Measurements from ENCODE around the gene CLEC4D.
"Not testable (repeated sequence)": the region's sequence is repeated elsewhere in the genome, so short reads cannot be mapped to it uniquely, and the experiment has no call there.

The CLEC4D gene

DNA sequence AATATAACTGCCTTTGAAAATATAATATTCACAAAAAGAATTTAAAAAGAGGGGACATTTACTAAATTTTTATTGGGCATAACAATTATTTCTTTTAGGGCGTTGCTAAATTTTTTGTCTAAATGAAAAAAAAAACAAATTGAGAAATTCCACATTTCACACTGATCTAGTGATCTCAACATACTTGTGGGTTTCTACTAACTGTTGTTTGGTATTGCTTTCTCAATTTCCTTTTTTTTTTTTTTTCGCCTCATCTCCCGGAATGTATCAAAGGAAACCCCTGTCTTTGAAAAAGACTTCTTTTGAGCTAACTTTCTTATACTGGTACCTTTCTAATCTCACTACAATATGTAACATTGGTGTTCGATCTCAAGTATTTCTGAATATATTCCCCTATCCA, at the start of gene CLEC4D:
Gene CLEC4D, plus strand, starts transcription at position 248 of the 400 bp plus-strand sequence. CDS start 230 bp downstream, outside the sequence.
- DNase-seq = no peak

DNA sequence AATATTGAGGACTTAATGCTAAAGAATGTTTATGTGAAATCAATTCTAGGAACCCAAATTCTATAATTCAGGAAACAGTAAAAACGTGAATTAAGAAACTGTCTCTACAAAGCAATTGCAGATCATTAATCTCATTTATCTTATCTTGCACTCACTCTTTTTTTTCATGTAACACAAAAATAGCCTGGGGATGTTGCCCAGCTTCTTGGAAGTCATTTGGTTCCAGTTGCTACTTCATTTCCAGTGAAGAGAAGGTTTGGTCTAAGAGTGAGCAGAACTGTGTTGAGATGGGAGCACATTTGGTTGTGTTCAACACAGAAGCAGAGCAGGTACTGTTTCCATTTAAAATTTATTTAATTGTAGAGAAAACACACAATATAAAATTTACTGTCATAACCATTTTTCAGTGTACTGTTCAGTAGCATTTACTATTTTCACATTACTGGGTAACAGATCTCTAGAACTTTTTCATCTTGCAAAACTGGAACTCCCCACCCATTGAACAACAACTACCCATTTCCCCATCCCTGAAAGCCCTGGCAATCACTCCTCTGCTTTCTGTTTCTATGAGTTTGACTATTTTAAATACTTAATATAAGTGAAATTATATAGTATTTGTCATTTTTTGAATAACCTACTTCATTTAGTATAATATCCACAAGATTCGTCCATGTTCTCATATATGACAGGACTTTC, 47.9 kb upstream of the CLEC4D start:
- no peak for DNase-seq

DNA sequence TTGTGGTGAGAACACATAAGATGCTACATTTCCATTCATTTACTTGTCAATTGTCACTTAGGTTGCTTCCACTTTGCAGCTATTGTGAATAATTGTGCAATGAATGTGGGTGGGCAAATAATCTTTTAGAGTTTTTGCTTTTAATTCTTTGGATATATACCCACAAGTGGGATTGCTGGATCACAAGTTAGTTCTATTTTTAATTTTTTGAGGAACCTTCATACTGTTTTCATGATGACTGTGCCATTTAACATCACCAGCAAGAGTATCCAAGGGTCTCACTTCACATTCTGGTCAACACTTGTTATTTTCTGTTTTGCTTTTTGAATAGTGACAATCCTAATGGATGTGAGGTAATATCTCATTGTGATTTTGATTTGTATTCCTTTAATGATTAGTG, 47.1 kb upstream of the CLEC4D start:
- no peak for DNase-seq

DNA sequence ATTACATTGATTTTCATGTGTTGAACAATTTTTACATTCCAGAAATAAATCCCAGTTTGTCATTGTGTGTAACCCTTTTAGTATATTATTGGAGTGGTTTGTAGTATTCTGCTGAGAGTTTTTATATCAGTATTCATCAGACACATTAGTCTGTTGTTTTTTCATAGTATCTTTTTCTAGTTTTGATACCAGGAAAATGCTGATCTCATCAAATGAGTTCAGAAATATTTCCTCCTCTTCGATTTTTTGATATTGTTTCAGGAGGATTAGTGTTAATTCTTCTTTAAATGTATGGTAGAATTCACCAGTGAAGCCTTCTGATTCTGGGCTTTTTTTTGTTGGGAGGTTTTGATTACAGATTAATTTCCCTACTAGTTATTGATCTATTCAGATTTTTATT, 42.2 kb upstream of the CLEC4D start:
- DNase-seq = no peak

DNA sequence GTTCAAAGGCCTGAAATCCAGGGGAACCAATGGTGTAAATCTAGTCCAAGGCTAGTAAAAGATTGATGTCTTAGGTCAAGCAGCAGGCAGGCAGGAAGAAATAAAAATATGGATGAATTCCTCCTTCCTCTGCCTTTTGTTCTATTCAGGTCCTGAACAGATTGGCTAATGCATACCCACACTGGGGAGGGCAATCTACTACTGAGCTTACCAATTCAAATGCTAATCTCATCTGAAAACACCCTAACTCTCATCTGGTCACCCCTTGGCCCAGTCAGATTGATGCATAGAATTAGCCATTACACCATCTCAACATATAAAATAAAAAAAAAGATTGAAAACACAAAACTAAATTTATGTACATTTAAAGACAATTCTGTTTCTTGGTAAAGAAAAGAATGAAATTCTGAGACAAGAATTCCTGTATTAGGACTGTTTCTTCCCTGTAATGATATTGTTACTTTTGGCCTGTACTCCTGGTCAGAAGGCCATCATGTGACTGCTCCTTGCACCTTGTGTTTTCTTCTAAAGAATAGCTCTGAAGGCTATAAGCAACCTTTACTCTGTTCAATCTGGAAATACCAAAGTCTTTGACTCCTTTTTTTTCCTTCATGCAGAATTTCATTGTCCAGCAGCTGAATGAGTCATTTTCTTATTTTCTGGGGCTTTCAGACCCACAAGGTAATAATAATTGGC, 37.6 kb upstream of the CLEC4D start:
- no peak for DNase-seq

DNA sequence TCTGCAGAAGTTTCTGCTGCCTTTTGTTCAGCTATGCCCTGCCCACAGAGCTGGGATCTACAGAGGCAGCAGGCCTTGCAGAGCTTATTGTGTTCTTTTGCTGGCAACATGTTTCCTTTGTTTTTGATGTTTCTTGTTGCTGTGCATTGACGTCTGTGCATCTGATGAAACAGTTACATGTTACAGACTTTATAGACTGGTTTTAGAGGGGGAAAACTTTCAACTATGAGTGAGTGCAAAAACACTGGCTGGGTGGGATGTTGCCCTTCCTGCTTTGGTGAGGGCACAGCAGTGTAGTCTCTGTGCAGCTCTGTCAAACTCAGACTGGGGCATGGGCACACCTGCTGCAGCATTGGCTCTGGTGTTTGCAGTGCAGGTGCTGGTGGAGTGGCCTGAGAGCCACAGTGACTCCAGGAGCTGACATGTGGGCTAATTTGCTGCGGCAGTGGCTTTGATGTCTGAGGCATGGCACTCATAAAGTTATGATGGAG, 30.7 kb upstream of the CLEC4D start:
- no peak for DNase-seq

DNA sequence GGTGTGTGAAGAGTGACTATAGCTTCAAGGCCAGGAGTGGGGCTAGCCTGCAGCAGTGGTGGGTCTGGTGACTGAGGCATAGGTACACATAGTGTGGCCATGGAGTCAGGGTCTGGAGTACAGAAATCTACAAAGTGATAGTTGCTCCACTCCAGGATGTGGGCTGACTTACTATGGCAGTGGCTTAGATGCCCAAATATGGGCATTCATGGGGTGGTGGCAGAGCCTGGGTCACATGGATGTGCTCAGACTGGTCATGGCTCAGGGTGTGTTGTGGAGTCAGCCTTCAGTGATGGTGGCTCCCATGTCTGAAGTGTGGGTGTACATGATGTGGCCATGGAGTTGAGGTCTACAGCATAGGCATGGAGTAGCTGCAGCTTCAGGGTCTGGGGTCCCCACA, 30.2 kb upstream of the CLEC4D start:
- no peak for DNase-seq

DNA sequence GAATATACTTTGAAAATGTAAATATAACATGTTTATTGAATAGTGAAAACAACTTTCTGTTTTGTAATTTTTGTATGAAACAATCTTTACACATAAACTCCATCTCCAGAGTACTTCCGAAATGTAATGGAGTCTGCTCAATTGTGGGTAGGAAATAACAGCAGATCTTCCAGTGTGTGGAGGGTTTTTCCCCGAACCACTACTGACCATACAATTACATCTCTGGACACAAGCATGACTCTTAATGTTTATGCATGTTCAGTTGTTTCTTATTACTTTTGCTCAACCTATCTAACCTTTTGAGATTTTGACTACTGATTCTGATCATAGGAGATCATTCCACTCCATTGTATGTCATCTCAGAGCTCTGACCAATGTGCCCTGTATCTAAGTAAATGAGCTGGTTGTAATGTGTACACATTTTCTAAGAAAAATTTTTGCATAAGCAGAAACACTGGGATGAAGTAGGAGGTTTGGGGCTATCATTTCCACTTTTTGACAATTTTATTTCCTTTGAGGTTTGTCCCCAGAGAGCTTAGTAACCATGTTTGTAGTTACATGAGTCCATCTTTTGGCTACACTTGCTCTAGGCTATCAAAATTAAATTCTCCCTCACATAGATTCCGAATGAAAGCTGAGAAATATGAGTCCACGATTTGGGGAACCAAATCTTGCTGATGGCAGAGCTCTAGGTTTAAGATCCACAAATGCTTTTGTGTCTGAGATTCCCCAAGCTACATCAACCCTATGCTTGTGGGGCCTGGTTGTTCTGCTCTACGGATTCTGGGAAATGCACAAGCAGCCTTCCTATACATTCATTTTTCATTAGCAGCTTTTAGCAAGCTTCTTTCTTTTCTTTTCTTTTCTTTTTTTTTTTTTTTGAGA, 21.4 kb upstream of the CLEC4D start:
- DNase-seq = no peak

DNA sequence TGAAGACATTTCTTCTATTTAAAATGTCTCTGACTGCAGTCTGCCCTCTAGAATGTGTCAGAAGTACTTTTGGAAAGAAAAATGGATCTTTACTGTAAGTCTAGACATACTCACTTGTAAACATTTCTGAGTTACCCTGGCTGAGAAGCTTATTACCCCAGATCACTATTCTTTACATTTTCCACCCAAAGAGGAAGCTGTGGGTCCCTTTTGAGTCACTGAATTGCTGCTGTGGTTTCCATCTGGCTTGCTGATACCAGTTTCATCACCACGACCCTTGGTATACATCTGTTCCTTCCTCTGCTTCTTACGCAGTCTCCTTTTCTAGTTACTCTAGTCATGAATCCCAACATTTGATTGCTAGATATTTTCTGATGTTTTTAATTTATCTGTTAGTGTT, 20.2 kb upstream of the CLEC4D start:
- no peak for DNase-seq

DNA sequence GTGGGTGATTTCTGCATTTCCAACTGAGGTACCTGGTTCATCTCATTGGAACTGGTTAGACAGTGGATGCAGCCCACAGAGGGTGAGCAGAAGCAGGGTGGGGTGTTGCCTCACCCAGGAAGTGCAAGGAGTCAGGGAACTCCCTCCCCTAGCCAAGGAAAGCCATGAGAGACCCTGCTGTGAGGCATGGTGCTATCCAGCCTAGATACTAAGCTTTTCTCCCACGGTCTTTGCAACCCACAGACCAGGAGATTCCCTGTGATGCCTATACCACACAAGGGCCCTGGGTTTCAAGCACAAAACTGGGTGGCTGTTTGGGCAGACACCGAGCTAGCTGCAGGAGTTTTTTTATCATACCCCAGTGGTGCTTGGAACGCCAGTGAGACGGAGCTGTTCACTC, 17.6 kb upstream of the CLEC4D start:
- not testable (repeated sequence) for DNase-seq

DNA sequence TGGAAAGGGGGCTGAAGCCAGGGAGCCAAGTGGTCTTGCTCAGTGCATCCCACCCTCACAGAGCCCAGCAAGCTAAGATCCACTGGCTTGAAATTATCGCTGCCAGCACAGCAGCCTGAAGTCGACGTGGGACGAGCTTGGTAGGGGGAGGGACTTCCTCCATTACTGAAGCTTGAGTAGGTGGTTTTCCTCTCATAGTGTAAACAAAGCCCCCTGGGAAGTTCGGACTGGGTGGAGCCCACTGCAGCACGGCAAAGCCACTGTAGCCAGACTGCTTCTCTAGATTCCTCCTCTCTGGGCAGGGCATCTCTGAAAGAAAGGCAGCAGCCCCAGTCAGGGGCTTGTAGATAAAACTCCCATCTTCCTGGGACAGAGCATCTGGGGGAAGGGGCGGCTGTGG, 17.2 kb upstream of the CLEC4D start:
- DNase-seq = not testable (repeated sequence)

DNA sequence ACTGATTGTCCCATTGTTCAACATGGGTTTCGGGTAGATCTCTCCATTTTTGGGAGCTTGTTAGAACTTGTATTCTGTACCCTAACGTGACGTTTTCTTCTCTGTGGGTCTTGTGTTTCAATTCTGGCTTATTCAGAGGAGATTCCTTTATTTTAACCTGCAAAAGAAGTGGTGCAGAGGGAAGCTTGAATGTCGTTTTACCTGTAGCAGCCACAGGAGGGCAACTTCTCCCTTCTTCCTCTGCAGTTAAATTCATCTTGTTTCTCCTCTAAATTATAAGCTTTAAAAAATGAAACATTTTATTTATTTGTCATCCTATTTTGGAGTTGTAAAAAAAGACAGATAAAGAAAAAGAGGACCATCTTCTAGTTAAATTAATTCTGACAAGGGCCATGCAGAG, 13.7 kb upstream of the CLEC4D start:
- DNase-seq = no peak

DNA sequence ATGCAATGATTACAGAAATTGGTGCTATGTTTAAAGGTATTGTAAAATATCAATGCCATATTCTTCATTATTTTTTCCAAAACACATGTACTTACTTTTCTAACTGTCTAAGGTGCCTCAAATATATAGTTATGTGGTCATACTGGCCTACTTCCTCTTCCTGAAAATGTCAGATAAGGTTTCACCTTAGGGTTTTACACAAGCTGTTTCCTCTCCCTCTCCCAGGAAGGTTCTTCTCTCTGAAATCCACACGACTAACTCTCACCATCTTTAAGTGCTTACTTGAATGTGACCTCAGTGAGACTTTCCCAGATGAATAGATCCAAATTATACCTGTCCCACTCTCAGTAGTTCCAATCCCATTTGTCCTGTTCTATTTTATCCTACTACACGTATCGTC, 11.6 kb upstream of the CLEC4D start:
- DNase-seq = no peak

DNA sequence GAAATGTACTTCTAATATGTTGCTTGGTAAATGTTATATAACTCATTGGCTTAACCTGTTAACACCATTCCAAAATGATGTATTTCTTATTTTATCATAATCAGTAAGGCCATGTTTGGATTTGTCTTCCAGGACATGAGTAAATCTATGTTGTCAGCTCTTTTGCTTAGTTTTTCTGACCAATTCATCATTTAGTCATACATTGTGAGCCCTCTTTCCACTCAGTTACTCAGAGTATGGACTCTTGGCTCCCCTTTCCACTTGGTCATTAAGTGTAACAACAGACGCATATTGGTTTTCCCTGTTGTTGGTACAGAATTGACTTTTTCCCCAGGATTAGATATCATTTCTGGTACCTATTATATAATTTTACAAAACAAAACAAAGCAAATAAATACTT, 9.0 kb upstream of the CLEC4D start:
- DNase-seq = no peak

DNA sequence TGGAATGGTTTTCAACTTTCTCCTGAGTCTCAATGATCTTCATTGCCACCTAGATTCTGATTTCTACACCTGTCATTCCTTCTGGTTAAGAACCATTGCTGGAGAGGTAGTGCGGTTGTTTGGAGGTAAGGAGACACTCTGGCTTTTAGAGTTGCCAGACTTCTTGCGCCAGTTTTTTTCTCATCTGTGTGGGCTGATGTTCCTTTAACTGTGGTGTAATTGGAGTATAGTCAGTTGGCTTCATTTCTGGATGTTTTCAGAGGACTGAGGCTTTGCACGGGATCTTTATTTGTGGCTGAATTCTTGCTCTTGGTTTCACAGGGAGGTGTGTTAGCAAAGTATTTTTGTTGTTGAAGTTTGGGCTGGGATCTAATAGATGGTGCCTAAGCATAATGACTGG, 5.7 kb upstream of the CLEC4D start:
- DNase-seq = no peak

DNA sequence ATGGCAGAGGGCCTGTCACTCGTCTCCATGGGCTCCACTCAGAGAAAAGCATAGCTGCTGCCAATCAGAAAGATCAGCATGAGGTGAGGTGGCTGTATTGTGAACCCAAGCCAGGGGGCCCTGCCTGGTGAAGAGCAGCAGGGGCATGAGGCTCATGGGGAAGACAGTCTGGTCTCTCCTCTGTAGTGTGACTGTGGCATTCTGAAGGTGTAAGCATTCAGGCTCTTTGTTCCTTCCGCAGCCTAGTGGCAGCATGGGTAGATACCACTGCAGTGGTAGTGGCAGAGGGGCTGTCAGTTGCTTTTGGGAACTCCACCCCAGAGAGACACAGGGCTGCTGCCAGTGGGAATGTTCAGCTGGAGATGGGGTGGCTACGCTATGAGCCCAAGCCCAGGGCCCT, 5.1 kb upstream of the CLEC4D start:
- DNase-seq = no peak

DNA sequence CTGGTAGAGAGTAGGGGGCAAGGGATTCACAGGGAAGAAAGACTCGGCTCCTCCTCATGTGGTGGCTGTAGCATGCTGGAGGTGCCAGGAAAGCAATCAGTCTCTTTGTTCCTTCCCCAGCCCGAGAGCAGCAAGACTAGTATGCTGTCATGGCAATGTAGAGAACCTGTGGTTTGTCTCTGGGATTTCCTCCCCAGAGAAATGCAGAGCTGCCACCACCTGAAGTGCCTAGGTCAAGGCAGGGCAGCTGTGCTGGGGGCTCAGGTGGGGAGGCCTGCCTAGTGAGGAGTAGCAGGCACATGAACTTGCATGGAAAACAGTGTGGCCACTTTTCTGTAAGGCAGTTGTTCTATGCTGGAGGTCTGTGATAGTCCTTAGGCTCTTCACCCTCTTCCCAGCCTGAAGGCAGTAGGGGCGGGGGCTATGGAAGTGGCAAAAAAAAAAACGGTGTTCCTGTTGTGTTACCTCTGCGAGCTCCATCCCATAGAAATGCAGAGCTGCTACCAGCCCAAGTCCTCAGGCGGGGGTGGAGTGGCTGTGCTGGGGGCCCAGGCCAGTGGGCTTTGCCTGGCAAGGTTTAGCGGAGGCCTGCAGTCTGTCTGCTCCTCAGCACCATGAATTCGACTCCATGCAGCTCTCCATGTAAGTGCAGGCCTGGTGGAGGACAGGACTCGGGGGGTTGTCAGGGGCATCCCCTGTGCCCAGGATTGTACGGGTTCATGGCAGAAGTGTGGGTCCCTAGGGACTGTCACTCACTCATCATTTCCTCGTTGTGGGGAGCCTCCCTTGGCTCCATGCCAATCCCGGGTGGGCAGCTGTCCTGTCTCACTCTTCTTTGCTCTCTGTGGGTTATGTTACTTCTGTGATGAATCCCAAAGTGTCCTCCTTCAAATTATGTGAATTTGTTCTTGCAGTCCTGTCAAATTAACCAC, 4.1 kb upstream of the CLEC4D start:
- no peak for DNase-seq

DNA sequence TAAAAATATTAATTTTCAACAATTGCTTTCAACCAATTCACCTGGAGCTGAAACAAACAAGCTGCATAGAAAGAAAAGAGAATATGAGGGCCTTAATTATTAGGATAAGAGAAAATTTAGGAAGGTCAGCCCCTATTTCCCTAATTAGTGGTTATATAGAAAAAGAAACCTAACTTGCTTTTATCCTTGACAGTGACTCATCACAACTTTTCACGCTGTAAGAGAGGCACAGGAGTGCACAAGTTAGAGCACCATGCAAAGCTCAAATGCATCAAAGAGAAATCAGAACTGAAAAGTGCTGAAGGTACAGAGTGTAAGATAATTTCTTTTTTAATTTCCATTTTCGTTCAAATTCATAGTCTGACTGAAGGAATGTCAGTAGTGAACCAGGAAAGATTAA, 4.7 kb downstream of the CLEC4D start:
- no peak for DNase-seq

DNA sequence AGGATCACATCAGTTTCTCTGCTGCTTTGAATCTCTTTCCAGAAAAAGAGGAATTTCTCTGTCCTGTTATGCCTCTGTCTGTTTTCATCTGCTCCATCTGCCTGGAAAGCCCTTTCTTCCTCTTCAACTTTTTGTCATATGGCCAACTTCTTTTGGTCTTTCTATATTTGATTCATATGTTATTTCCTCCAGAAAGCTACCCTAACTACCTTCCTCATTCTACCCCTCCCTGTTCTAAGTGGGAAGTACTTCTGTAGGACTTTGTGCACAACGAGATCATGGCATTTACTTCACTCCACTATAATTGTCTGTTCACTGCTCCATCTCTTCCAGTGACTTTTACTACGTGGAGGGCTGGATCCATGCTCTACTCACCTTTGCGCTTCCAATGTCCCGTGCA, 5.9 kb downstream of the CLEC4D start:
- no peak for DNase-seq

DNA sequence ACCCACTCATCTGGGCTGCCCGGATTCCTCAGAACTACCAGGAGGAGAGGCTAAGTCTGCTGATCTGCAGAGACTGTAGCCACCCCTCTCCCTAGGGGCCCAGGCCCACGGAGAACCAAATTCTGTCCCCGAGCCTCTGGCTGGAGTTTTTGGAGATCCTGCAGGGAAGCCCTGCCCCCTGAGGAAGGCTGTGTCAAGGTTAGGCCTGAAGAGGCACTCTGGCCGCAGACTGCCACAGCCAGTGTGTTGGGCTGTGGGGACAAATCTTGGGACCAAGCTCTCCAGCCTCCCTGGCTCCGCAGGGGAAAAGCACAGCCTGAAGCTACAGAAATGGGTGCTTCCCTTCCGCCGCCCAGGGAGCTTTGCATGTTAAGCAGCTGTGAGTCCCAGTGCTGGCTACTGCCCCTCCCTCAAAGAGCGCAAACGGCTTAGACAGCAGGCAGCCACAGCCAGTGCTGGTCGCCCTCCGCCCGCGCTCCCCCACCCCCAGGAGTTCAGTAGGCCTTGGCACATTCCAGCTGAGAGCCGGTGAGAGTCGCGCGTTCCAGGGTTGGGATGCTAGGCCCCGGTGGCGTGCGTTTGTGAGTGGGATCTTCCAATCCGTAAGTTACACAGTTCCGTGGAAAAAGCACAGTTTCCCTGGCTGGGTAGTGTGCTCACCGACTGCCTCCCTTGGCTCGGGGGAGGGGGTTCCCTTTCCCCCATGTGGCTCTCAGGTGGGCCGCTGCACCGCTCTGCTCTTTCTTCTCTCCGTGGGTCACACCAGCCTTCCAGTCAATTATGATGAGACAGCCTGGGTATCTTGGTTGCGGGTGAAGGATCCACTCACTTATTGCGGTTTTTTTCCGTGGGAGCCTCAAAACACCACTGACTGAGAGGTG, 14.2 kb downstream of the CLEC4D start:
- no peak for DNase-seq

DNA sequence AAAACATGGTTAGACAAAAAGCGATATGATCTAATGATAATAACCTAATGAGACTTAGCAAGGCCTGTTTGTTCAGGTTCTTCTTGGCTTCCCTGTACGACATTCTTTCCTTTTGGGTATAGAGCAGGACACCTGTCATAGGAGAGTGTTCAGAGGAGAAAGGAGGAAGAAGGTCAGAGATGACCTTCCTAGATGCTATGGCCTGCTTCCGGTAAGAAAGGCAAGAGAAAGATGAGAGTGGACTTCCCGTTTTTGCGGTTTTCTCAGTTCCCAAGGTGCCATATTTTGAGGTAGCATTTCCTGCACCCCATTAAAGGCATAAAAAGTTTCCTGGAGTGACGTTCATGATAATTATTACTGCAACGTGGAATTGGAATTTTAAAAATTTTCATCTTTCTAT, 18.7 kb downstream of the CLEC4D start:
- DNase-seq = no peak

Data from kidney glomerular epithelial cell (primary cell).